HG02970 (cell line): ENCODE data around the gene TBC1D14.
"Not testable (repeated sequence)": the region's sequence is repeated elsewhere in the genome, so short reads cannot be mapped to it uniquely, and the experiment has no call there.

Experiments used
- ATAC-seq: cut with Tn5 transposase; IDR thresholded peaks from one replicate; pipeline ENCODE4 v1.9.1; 2021; ENCODE audit warnings: mild to moderate bottlenecking, moderate library complexity, moderate number of reproducible peaks; ENCODE audit not compliant: unreplicated experiment, low FRiP score

The TBC1D14 gene

DNA sequence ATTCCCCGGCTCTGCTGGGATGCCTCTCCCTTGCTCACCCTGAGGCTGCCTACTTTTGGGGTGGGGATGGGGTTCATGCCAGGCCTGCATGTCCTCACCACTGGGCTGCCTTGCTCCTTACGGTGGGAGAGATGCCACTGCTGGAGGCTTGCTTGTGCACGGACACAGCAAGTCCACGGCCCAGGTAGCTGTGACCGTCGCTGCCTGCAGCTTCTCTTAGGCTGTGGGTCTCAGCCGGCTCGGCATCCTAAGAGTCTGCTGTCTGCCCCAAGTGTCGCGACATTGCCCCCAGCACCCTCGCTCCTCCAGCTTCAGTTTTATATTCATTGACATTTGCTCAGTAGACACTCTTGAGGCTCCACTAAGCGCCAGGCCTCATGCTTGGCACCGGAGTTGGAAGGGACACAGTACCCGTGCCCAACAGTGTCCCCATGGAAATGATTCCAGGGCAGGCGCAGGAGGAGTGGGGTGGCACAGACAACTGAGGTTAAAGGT, 58.3 kb downstream of the TBC1D14 start:
- ATAC-seq, result no peak

DNA sequence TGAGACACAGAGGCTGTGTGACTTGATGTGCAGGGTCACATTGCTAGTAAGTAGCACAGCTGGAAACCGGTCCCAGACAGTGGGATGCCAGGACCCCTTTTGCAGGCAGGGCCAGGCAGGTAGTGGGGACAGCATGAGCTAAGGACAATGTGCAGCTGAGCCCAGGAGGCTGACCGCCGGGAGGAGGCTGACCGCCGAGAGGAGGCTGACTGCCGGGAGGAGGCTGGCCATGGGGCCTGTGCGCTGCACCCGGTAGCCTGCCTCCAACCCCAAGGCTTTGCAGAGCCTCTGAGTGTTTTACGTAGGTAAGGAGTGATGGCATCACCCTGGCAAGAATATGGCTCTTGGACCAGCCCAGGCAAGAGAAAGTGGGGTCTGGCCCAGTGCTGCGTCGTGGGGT, 58.9 kb downstream of the TBC1D14 start:
- ATAC-seq, result no peak

DNA sequence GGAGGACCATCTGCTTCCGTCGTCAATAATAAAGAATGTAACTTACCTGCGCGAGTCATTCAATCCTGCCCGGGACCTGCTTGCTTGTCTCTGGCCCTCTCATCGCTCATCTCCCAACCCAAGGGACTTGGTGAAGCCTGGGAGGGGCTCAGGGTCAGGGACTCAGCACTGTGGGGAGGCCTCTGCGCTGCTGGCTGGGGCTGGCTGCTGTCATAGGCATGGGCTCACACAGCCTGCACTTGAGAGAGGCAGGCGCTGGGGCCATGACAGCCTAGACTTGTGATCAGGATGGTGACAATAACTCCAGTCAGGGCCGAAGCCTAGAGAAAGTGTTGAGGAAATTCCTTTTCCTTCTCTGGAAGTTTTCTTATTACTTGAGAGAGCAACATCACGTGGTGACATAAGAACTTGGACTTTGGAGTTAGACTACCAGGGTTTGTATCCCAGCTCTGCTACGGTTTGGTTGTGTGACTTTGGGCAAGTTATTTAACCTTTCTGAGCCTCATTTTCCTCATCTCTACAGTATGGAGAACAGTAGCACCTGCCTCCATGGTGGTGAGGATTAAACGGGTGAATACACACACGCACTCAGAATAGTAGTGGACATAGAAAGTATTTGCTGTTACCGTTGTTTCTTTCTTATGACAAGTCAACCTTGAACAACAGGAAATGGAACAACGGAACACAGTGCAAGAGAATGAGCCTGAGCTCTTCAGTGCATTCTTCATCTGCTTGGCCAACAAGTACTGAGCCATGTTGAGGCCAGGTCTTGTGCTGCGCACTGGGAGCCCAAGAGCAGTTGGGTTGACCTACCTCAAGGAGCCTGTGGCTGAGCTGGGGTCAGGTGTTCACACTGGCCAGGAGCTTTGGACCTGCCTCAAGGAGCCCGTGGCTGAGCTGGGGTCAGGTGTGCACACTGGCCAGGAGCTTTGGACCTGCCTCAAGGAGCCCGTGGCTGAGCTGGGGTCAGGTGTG, 60.5 kb downstream of the TBC1D14 start:
- no peak for ATAC-seq

DNA sequence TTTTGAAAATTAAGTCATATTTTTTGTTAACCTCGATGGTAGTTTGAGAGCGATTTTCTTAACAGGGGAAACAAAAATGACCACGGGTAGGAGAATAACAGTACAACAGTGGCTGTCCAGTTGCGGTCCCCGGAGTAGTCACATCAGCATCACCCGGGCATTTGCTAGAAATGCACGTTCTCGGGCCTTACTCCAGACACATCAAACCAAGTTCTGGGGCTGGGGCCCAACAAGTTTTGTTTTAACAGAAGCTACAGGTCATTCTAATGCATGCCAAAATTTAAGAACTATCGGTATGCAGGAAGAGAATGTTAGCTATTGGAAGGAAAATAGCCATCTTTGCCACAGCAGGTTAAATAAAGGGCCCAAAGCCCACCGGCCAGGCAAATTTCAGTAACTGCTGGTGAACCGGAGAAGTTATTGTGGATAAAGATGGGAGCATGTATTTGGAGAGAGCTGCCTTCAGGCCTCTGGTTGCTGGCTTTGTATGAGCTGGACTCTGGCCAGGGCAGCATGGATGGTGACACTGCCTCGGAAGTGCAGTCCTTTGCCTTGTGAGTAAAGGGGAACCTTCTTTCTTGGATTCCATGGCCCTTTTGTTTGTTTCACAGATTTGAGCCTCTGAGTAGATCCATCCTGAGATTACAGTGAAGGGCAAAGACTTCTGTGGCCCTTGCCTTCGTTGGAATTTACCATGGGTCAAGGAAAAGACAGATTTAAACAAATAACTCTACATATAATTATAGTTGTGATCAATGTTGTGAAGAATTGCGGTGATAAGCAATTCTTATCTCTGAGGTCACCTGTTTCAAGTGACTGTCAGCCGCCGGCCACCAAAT, 62.1 kb downstream of the TBC1D14 start:
- no peak for ATAC-seq

GRCh38 chr4:6972375-6972650, 62.7 kb downstream of the TBC1D14 start:
- ATAC-seq, result no peak

DNA sequence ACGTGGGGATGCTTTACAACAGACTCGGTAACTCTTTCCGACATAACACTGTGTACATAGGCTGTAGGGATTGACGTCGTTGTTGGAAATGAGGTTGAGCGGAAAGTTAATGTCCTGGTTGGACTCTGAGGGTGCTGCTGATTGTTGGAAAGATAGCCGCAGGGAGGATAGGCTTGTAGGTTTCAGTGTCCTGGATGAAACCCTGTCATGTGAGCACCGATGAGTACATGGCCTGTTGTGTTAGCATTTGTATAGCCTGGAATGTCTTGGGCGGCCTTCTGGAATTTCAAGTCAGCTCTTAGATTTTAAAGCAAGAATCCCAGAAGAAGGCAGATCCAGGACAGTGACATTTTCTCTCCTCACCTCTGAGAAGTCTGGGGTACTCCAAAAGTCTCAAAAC, 63.3 kb downstream of the TBC1D14 start:
- ATAC-seq, result no peak

DNA sequence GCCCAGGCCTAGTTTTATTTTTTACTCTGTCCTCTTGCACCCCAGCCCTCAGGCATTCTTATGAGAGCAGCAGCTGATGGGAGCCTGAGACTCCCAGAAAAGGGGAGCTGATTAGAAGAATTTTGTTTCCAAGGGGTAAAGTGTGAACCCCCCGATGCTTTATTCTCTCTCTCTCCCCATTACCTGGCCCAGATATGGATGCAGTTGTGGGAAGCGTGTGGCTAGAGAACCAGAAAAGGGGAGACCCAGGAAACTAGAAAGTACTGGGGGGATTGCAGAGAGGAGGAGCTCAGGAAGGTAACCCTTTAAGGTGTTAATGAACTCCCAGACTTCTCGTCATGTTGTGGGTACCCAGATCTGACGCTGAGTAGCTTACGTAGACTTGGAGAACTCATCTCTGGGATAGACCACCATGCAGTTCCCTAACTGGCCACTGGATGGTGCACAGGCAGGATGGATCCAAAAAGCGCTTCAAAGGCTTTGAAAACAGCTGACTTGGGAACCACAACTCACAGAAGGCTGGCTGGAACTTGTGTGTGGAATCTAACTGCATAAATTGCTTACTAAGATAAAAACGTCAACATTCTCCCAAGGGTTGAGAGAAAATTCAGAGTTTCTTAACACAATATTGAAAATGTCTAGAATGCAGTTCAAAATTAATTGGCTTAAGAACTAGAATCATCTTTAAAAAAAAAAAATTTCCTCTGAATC, 64.7 kb downstream of the TBC1D14 start:
- peak; percentile 51 for ATAC-seq

- not testable (repeated sequence) for ATAC-seq
Measured at GRCh38 chr4:6977846-6978245, 68.2 kb downstream of the TBC1D14 start.

GRCh38 chr4:6983544-6984142, 74.0 kb downstream of the TBC1D14 start:
- no peak for ATAC-seq

- ATAC-seq, result no peak
Measured at GRCh38 chr4:6984612-6985425, 75.2 kb downstream of the TBC1D14 start.

DNA sequence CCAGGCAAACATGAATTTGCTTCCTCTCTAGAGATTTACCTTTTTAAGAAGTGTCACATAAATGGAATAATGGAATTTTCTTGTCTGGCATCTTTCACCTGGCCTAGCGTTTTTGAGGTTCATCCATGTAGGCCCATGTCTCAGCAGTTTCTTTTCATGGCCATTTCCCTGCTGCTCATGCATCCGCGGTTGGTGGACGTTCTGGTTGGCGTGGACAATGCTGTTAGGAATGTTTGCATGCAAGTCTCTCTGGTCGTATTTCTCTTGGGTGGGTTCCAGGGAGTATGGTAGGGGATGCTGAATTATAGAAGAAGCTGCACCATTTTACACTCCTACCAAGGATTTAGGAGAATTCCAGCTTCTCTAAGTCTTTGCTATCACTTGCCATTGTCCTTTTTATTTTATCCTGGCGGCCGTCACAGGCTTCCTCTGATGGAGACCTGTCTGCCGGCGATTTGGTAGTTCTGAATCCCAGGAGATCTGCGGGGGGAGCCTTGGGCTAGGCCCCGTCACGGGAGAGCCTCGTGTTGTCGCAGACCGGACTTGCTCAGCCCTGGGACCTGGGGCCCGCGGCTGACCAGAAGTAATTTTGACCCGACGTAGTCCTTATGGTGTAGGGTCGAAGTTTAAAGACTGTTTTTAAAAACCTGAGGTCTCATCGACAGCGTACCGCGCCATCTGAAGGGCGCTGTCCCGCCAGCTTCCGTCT, 76.6 kb downstream of the TBC1D14 start:
- ATAC-seq, result peak; percentile 34

DNA sequence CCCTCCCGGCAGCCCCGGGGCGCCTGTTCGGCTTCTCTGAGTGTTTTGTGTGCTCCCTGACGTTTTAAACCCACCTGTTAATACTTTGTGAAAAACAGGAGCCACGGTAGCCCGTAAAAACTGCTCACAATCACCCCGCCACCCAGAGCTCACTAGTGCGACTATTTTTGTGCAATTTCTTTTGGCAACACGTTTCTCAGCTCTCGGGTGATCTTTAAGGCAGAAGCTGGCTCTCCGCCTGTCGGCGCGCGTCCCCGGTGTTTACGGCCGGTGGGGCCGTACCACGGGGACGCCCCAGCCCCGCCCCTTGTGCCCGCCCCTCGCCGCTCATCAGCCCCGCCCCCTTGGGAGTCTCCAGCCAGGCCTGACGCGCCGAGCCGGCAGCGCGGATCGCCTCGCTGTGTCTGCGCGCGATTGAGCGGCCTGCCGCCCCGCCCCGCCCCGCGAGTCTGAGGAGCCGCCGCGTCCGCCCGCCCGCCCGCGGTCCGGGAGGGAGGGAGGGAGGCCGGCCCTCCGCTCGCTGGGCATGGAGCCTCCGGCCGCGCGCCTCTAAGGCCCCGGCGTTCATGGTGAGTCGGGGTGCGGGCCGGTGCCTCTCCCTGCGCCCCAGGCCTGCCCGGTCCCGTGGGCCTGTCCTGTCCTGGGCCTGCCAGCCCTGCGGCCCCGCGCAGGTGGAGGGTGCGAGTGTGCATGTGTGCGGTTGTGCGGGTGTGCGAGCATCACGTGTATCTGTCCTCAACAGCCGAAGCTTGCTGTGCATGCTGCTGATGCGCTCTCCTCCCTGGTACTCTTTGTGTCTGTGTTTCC, 77.4 kb downstream of the TBC1D14 start:
- ATAC-seq, result peak; percentile 87

- no peak for ATAC-seq
Measured at GRCh38 chr4:6987588-6987961, 77.9 kb downstream of the TBC1D14 start.

- ATAC-seq, result no peak
Measured at GRCh38 chr4:6988016-6988715, 78.5 kb downstream of the TBC1D14 start.

DNA sequence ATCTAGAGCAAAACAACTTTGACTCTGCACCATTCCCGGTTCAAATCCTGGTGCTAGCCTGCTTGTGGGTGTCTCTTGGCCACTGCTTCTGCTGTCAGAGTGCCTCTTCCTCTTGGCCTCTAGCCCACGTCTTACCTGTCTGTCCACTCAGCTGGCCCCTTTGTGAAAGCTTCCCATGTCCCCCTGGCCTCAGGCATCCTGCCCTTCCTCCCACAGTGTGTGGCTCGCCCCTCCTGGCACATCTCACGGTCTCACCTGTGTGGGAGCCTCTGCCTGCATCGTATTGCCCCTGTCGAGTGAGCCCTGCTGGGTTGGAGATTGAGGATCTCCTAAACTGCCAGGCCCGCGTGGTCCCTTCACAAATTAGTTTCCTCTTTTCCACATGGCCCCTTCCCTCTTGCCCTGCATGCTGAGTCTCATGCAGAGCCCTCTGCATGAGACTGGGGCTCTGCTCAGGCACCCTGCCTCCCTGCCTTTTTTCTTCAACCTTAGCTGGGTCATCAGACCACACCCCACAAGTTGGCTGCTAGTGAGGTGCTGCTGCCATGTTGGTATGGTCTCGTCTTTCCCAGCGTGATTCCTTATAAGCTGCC, 79.8 kb downstream of the TBC1D14 start:
- ATAC-seq, result no peak

GRCh38 chr4:6990661-6991060, 81.0 kb downstream of the TBC1D14 start:
- ATAC-seq, result no peak

- no peak for ATAC-seq
Measured at GRCh38 chr4:6991249-6991648, 81.6 kb downstream of the TBC1D14 start.
